ENCODE results near the gene ANKFY1.

DNA sequence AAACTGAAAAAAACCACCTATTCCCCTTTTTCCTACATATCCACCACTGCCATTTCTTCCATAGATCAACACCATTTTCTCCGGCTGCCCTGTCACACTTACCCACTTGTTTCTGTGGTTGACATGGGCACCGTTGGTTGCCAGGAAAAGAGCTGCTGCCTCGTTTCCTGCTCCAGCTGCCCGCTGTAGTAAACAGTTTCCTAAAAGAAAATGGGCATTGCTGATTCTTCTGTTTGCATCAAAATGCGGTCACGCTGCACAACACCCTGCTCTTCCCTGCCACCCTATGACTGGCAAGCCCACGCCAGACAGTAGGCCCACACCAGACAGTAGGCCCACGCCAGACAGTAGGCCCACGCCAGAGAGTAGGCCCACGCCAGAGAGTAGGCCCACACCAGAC, 74.5 kb downstream of the ANKFY1 start:
- TF ChIP-seq, protein P1, sequence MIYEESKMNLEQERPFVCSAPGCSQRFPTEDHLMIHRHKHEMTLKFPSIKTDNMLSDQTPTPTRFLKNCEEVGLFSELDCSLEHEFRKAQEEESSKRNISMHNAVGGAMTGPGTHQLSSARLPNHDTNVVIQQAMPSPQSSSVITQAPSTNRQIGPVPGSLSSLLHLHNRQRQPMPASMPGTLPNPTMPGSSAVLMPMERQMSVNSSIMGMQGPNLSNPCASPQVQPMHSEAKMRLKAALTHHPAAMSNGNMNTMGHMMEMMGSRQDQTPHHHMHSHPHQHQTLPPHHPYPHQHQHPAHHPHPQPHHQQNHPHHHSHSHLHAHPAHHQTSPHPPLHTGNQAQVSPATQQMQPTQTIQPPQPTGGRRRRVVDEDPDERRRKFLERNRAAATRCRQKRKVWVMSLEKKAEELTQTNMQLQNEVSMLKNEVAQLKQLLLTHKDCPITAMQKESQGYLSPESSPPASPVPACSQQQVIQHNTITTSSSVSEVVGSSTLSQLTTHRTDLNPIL (CRISPR knock-in tag; IDR thresholded peaks at IDR 0.05; ENCODE audit: low read depth), result no peak
- TF ChIP-seq TCF4 (CRISPR knock-in tag; IDR thresholded peaks at IDR 0.05; ENCODE audit: borderline replicate concordance), result no peak
- TF ChIP-seq ZNF565 (CRISPR knock-in tag; conservative IDR thresholded peaks at IDR 0.05; ENCODE audit: low read depth), result no peak

Measured in SK-N-SH treated with all-trans-retinoic acid at 6 μM for 48 hours (cell line).